ENCODE results near the gene SORT1. TPM values are rescaled to one million over a fixed set of nuclear protein-coding genes. Genes with fewer than 3 reads are reported as not detected.

Gene SORT1
- total and polyA plus RNA-seq, 2 of the 13 experiments (the other 11 are each of a cell fraction or from before 2014, with no cell fraction given) = 32.4 to 93.0 TPM

GRCh38 chr1:109426281-109427170 is 28.8 kb upstream of the SORT1 start, which contains the start of gene PSMA5 (continued):
- TF ChIP-seq IKZF5 (CRISPR knock-in tag; IDR thresholded peaks at IDR 0.05) (peak; percentile 57; the same call in 1 of the 2 replicates), SP5 (CRISPR knock-in tag; IDR thresholded peaks at IDR 0.05; ENCODE audit: borderline replicate concordance, low read depth) (no peak), ZNF333 (CRISPR knock-in tag; IDR thresholded peaks at IDR 0.05; ENCODE audit: borderline replicate concordance) (no peak), SKIL (CRISPR knock-in tag; IDR thresholded peaks at IDR 0.05; ENCODE audit: borderline replicate concordance) (0 out of 2 replicates have a peak, but pooled peaks have one; percentile 16), MIER3 (CRISPR knock-in tag; IDR thresholded peaks at IDR 0.05; ENCODE audit: borderline replicate concordance) (no peak), MXD4 (CRISPR knock-in tag; IDR thresholded peaks at IDR 0.05) (peak; percentile 39), PHF8 (CRISPR knock-in tag; IDR thresholded peaks at IDR 0.05) (peak; percentile 84), GPBP1L1 (CRISPR knock-in tag; IDR thresholded peaks at IDR 0.05) (no peak), THAP9 (CRISPR knock-in tag; IDR thresholded peaks at IDR 0.05; ENCODE audit: borderline replicate concordance) (peak; percentile 95; the same call in 1 of the 2 replicates), FOXA3 (CRISPR knock-in tag; IDR thresholded peaks at IDR 0.05) (no peak), TEAD3 (CRISPR knock-in tag; optimal IDR thresholded peaks at IDR 0.05; ENCODE audit: borderline replicate concordance) (no peak), ESRRA (CRISPR knock-in tag; IDR thresholded peaks at IDR 0.05; ENCODE audit: low read depth) (peak; percentile 62; the same call in 1 of the 2 replicates), ATF4 (CRISPR knock-in tag; IDR thresholded peaks at IDR 0.05) (peak in 1 of 2 experiments; percentile 68; a peak in 2 of 4 replicates), KLF16 (CRISPR knock-in tag; IDR thresholded peaks at IDR 0.05) (peak in 1 of 2 experiments; percentile 48; a peak in 1 of 4 replicates), IRF1 (CRISPR knock-in tag; IDR thresholded peaks at IDR 0.05; ENCODE audit: low read depth) (no peak), SRSF1 (optimal IDR thresholded peaks at IDR 0.05; ENCODE audit: low read depth, low read length) (peak; percentile 78), ISL2 (CRISPR knock-in tag; IDR thresholded peaks at IDR 0.05) (no peak; the same call in 1 of the 2 replicates), ETV5 (CRISPR knock-in tag; IDR thresholded peaks at IDR 0.05; ENCODE audit: borderline replicate concordance) (peak; percentile 63)
